ENCODE results near the gene INSRR.

The INSRR gene

GRCh38 chr1:156885314-156885713 is 26.4 kb upstream of the INSRR start:
- Mint-ChIP-seq H3K4me1 (ENCODE audit: low read depth) (peaks cover 2% of the 10 kb centered on the region), H3K4me3 (no peak overlapping the region), H3K9me3 (ENCODE audit: low read depth) (no peaks in the 10 kb centered on the region), H3K36me3 (no peaks in the 10 kb centered on the region), H3K27me3 (peaks cover 15% of the 10 kb centered on the region), H3K27ac (no peak overlapping the region)

- H3K4me1 Mint-ChIP-seq (ENCODE audit: low read depth): no peaks in the 10 kb centered on the region
- H3K9me3 Mint-ChIP-seq (ENCODE audit: low read depth): no peaks in the 10 kb centered on the region
- H3K36me3 Mint-ChIP-seq: no peaks in the 10 kb centered on the region
- H3K27me3 Mint-ChIP-seq: peaks cover 13% of the 10 kb centered on the region
- H3K27ac Mint-ChIP-seq: no peak overlapping the region
- no peak overlapping the region for H3K4me3 Mint-ChIP-seq
Observed at GRCh38 chr1:156884560-156885184, 25.8 kb upstream of the INSRR start.

- Mint-ChIP-seq H3K4me1 (ENCODE audit: low read depth) (no peaks in the 10 kb centered on the region), H3K36me3 (no peaks in the 10 kb centered on the region), H3K9me3 (ENCODE audit: low read depth) (no peaks in the 10 kb centered on the region), H3K27me3 (peaks cover 9% of the 10 kb centered on the region), H3K27ac (no peak overlapping the region), H3K4me3 (no peak overlapping the region)
Observed at GRCh38 chr1:156883919-156884318, 25.0 kb upstream of the INSRR start.

GRCh38 chr1:156882543-156882942 is 23.6 kb upstream of the INSRR start:
- H3K27me3 Mint-ChIP-seq: peaks cover 5% of the 10 kb centered on the region
- no peak overlapping the region for H3K27ac Mint-ChIP-seq
- no peak overlapping the region for H3K4me3 Mint-ChIP-seq
- no peaks in the 10 kb centered on the region for H3K9me3 Mint-ChIP-seq (ENCODE audit: low read depth)
- no peaks in the 10 kb centered on the region for H3K4me1 Mint-ChIP-seq (ENCODE audit: low read depth)
- H3K36me3 Mint-ChIP-seq: no peaks in the 10 kb centered on the region

- H3K36me3 Mint-ChIP-seq: no peaks in the 10 kb centered on the region
- H3K4me3 Mint-ChIP-seq: no peak overlapping the region
- H3K9me3 Mint-ChIP-seq (ENCODE audit: low read depth): no peaks in the 10 kb centered on the region
- H3K27ac Mint-ChIP-seq: no peak overlapping the region
- H3K4me1 Mint-ChIP-seq (ENCODE audit: low read depth): no peaks in the 10 kb centered on the region
- H3K27me3 Mint-ChIP-seq: peaks cover 5% of the 10 kb centered on the region
Observed at GRCh38 chr1:156881663-156882062, 22.7 kb upstream of the INSRR start.

GRCh38 chr1:156881101-156881500 is 22.2 kb upstream of the INSRR start:
- H3K9me3 Mint-ChIP-seq (ENCODE audit: low read depth): no peaks in the 10 kb centered on the region
- H3K4me3 Mint-ChIP-seq: no peak overlapping the region
- no peaks in the 10 kb centered on the region for H3K36me3 Mint-ChIP-seq
- H3K27me3 Mint-ChIP-seq: peaks cover 2% of the 10 kb centered on the region
- H3K27ac Mint-ChIP-seq: no peak overlapping the region
- H3K4me1 Mint-ChIP-seq (ENCODE audit: low read depth): no peaks in the 10 kb centered on the region

GRCh38 chr1:156880473-156880872 is 21.6 kb upstream of the INSRR start:
- Mint-ChIP-seq H3K27ac (no peak overlapping the region), H3K36me3 (no peaks in the 10 kb centered on the region), H3K27me3 (peaks cover 2% of the 10 kb centered on the region), H3K9me3 (ENCODE audit: low read depth) (no peaks in the 10 kb centered on the region), H3K4me1 (ENCODE audit: low read depth) (no peaks in the 10 kb centered on the region), H3K4me3 (no peak overlapping the region)

- H3K9me3 Mint-ChIP-seq (ENCODE audit: low read depth): no peaks in the 10 kb centered on the region
- H3K4me1 Mint-ChIP-seq (ENCODE audit: low read depth): no peaks in the 10 kb centered on the region
- no peak overlapping the region for H3K27ac Mint-ChIP-seq
- peaks cover 2% of the 10 kb centered on the region for H3K27me3 Mint-ChIP-seq
- H3K36me3 Mint-ChIP-seq: no peaks in the 10 kb centered on the region
- H3K4me3 Mint-ChIP-seq: no peak overlapping the region
Observed at GRCh38 chr1:156879876-156880275, 21.0 kb upstream of the INSRR start.

- Mint-ChIP-seq H3K27me3 (peaks cover 2% of the 10 kb centered on the region), H3K9me3 (ENCODE audit: low read depth) (no peaks in the 10 kb centered on the region), H3K4me3 (no peak overlapping the region), H3K4me1 (ENCODE audit: low read depth) (no peaks in the 10 kb centered on the region), H3K27ac (no peak overlapping the region), H3K36me3 (no peaks in the 10 kb centered on the region)
Observed at GRCh38 chr1:156877433-156878170, 18.7 kb upstream of the INSRR start.

GRCh38 chr1:156876281-156876680 is 17.4 kb upstream of the INSRR start:
- no peaks in the 10 kb centered on the region for H3K9me3 Mint-ChIP-seq (ENCODE audit: low read depth)
- H3K36me3 Mint-ChIP-seq: no peaks in the 10 kb centered on the region
- peaks cover 2% of the 10 kb centered on the region for H3K27me3 Mint-ChIP-seq
- no peak overlapping the region for H3K4me3 Mint-ChIP-seq
- H3K4me1 Mint-ChIP-seq (ENCODE audit: low read depth): no peaks in the 10 kb centered on the region
- no peak overlapping the region for H3K27ac Mint-ChIP-seq

- no peak overlapping the region for H3K4me3 Mint-ChIP-seq
- H3K4me1 Mint-ChIP-seq (ENCODE audit: low read depth): no peaks in the 10 kb centered on the region
- H3K9me3 Mint-ChIP-seq (ENCODE audit: low read depth): no peaks in the 10 kb centered on the region
- H3K27ac Mint-ChIP-seq: no peak overlapping the region
- no peaks in the 10 kb centered on the region for H3K36me3 Mint-ChIP-seq
- H3K27me3 Mint-ChIP-seq: no peaks in the 10 kb centered on the region
Observed at GRCh38 chr1:156875341-156875615, 16.4 kb upstream of the INSRR start.

- Mint-ChIP-seq H3K36me3 (no peaks in the 10 kb centered on the region), H3K4me3 (no peak overlapping the region), H3K27me3 (no peaks in the 10 kb centered on the region), H3K4me1 (ENCODE audit: low read depth) (no peaks in the 10 kb centered on the region), H3K27ac (no peak overlapping the region), H3K9me3 (ENCODE audit: low read depth) (no peaks in the 10 kb centered on the region)
Observed at GRCh38 chr1:156874572-156875340, 15.8 kb upstream of the INSRR start.

- H3K36me3 Mint-ChIP-seq: no peaks in the 10 kb centered on the region
- no peaks in the 10 kb centered on the region for H3K9me3 Mint-ChIP-seq (ENCODE audit: low read depth)
- no peak overlapping the region for H3K4me3 Mint-ChIP-seq
- no peaks in the 10 kb centered on the region for H3K4me1 Mint-ChIP-seq (ENCODE audit: low read depth)
- H3K27me3 Mint-ChIP-seq: no peaks in the 10 kb centered on the region
- no peak overlapping the region for H3K27ac Mint-ChIP-seq
Observed at GRCh38 chr1:156874142-156874541, 15.2 kb upstream of the INSRR start.

GRCh38 chr1:156873659-156874058 is 14.7 kb upstream of the INSRR start:
- no peaks in the 10 kb centered on the region for H3K36me3 Mint-ChIP-seq
- H3K27ac Mint-ChIP-seq: no peak overlapping the region

GRCh38 chr1:156869455-156869854 is 10.5 kb upstream of the INSRR start:
- peaks cover 2% of the 10 kb centered on the region for H3K27me3 Mint-ChIP-seq
- H3K36me3 Mint-ChIP-seq: no peaks in the 10 kb centered on the region
- no peaks in the 10 kb centered on the region for H3K9me3 Mint-ChIP-seq (ENCODE audit: low read depth)
- H3K4me3 Mint-ChIP-seq: no peak overlapping the region
- no peak overlapping the region for H3K27ac Mint-ChIP-seq
- H3K4me1 Mint-ChIP-seq (ENCODE audit: low read depth): peaks cover 12% of the 10 kb centered on the region

More at GRCh38 chr1:156873659-156874058, 14.7 kb upstream of the INSRR start:
- Mint-ChIP-seq H3K4me3 (no peak overlapping the region), H3K27me3 (no peaks in the 10 kb centered on the region), H3K9me3 (ENCODE audit: low read depth) (no peaks in the 10 kb centered on the region), H3K4me1 (ENCODE audit: low read depth) (no peaks in the 10 kb centered on the region)

Data from activated naive CD8-positive, alpha-beta T cell (primary cell).